GM23338 (cell line): ENCODE measurements around the gene PDP2. TPM values are rescaled to one million over a fixed set of nuclear protein-coding genes. Genes with fewer than 3 reads are reported as not detected.

Experiments used
- ATAC-seq: fragments of 200-7000 bp; cut with Tn5 transposase; 3 replicates; pipeline ENCODE4 v1.9.1; 2020
- DNase-seq: peaks from one replicate; pipeline ENCODE4 v3.0.0-alpha.2; 2015; ENCODE audit warnings: low spot score
- H2AFZ ChIP-seq: fragments of 200-600 bp; sonication (generic); 2 replicates; pipeline ENCODE4 v1.8.0; 2016; ENCODE audit warnings: antibody characterized with exemption, mild to moderate bottlenecking, moderate library complexity
- H3F3A ChIP-seq: fragments of 200-600 bp; sonication (generic); replicated peaks from 2 replicates; pipeline ENCODE4 v1.8.0; 2017; ENCODE audit warnings: antibody characterized with exemption, mixed run types, low read depth
- H3K27ac ChIP-seq: fragments of 200-600 bp; sonication (generic); 2 replicates; pipeline ENCODE4 v1.6.1; 2016; ENCODE audit warnings: low read depth
- H3K27me3 ChIP-seq: fragments of 200-600 bp; sonication (generic); 2 replicates; pipeline ENCODE4 v1.8.0; 2016; ENCODE audit warnings: mild to moderate bottlenecking, mixed run types, moderate library complexity; ENCODE audit not compliant: insufficient read depth
- H3K36me3 ChIP-seq: fragments of 200-600 bp; sonication (generic); 2 replicates; pipeline ENCODE4 v1.8.0; 2016; ENCODE audit warnings: mild to moderate bottlenecking; ENCODE audit not compliant: insufficient read depth
- H3K4me1 ChIP-seq: fragments of 200-600 bp; sonication (generic); 2 replicates; pipeline ENCODE4 v1.8.0; 2016; ENCODE audit warnings: mild to moderate bottlenecking, moderate library complexity; ENCODE audit not compliant: insufficient read depth
- H3K4me2 ChIP-seq: fragments of 200-600 bp; sonication (generic); 2 replicates; pipeline ENCODE4 v1.7.1; 2017; ENCODE audit warnings: mixed run types
- H3K4me3 ChIP-seq: fragments of 200-600 bp; sonication (generic); 2 replicates; pipeline ENCODE4 v1.6.1; 2016; ENCODE audit warnings: mixed run types
- H3K79me2 ChIP-seq: fragments of 200-600 bp; sonication (generic); replicated peaks from 2 replicates; pipeline ENCODE4 v1.8.0; 2017; ENCODE audit warnings: mild to moderate bottlenecking; ENCODE audit not compliant: insufficient read depth
- H3K9me2 ChIP-seq: fragments of 200-600 bp; sonication (generic); 2 replicates; pipeline ENCODE4 v1.8.0; 2017; ENCODE audit not compliant: insufficient read depth
- H4K20me1 ChIP-seq: fragments of 200-600 bp; sonication (generic); replicated peaks from 2 replicates; pipeline ENCODE4 v1.8.0; 2017; ENCODE audit warnings: mild to moderate bottlenecking; ENCODE audit not compliant: insufficient read depth
- H3K27ac Mint-ChIP-seq: 2 replicates; pipeline ENCODE4 v1.8.0; 2020; ENCODE audit warnings: inconsistent platforms, mild to moderate bottlenecking, moderate library complexity, mixed read lengths
- H3K27me3 Mint-ChIP-seq: 3 replicates; pipeline ENCODE4 v1.8.0; 2022; ENCODE audit warnings: low read depth, mild to moderate bottlenecking, moderate library complexity, mixed read lengths, inconsistent platforms; ENCODE audit not compliant: insufficient read depth, poor library complexity
- H3K36me3 Mint-ChIP-seq: 3 replicates; pipeline ENCODE4 v1.8.0; 2021; ENCODE audit warnings: low read depth, mild to moderate bottlenecking, inconsistent platforms, moderate library complexity, mixed read lengths
- H3K4me1 Mint-ChIP-seq: 3 replicates; pipeline ENCODE4 v1.8.0; 2020; ENCODE audit warnings: mild to moderate bottlenecking, inconsistent platforms, mixed read lengths
- H3K4me3 Mint-ChIP-seq: 3 replicates; pipeline ENCODE4 v1.8.0; 2021; ENCODE audit warnings: moderate library complexity, mild to moderate bottlenecking, inconsistent platforms, mixed read lengths
- H3K9me3 Mint-ChIP-seq: 3 replicates; pipeline ENCODE4 v1.8.0; 2020; ENCODE audit warnings: moderate library complexity, mild to moderate bottlenecking, inconsistent platforms, mixed read lengths
- CREB1 ChIP-seq: fragments of 250-450 bp; sonication (Bioruptor Pico); IDR thresholded peaks from 2 replicates; pipeline ENCODE4 v1.5.0; 2020; ENCODE audit warnings: low read depth, mild to moderate bottlenecking, moderate library complexity
- CTCF ChIP-seq, 2 experiments: fragments of 200-600 bp in 1 of 2; sonication (generic) in 1 of 2; conservative IDR thresholded peaks; 2 replicates each; pipeline versions ENCODE4 v1.5.1 to v1.6.1; 2016 to 2017; ENCODE audit warnings: antibody characterized with exemption in 2 of 2, low read depth in 2 of 2, mild to moderate bottlenecking in 2 of 2, moderate library complexity in 1 of 2
- ETS1 ChIP-seq: IDR thresholded peaks from 2 replicates; pipeline ENCODE4 v1.6.1; 2016; ENCODE audit warnings: antibody characterized with exemption
- EZH2 ChIP-seq: fragments of 200-600 bp; sonication (generic); IDR thresholded peaks from one replicate; pipeline ENCODE4 v1.8.0; 2017; ENCODE audit warnings: antibody characterized with exemption, mild to moderate bottlenecking, low read depth; ENCODE audit not compliant: unreplicated experiment
- EZH2phosphoT487 ChIP-seq: fragments of 200-600 bp; sonication (generic); IDR thresholded peaks from one replicate; pipeline ENCODE4 v1.8.1; 2018; ENCODE audit warnings: antibody characterized with exemption; ENCODE audit not compliant: unreplicated experiment
- JUNB ChIP-seq: IDR thresholded peaks from one replicate; pipeline ENCODE4 v1.6.1; 2016; ENCODE audit warnings: antibody characterized with exemption; ENCODE audit not compliant: unreplicated experiment
- NANOG ChIP-seq: IDR thresholded peaks from 2 replicates; pipeline ENCODE4 v1.6.1; 2016; ENCODE audit warnings: antibody characterized with exemption, borderline replicate concordance
- POLR2AphosphoS5 ChIP-seq: IDR thresholded peaks from 2 replicates; pipeline ENCODE4 v1.6.1; 2016; ENCODE audit warnings: antibody characterized with exemption, low read depth
- REST ChIP-seq: IDR thresholded peaks from one replicate; pipeline ENCODE4 v1.6.1; 2018; ENCODE audit warnings: antibody characterized with exemption; ENCODE audit not compliant: unreplicated experiment
- STAT1 ChIP-seq: IDR thresholded peaks from one replicate; pipeline ENCODE4 v1.6.1; 2016; ENCODE audit warnings: antibody characterized with exemption; ENCODE audit not compliant: unreplicated experiment
- ZNF114 ChIP-seq: fragments of 250-450 bp; sonication (Bioruptor Pico); IDR thresholded peaks from 2 replicates; pipeline ENCODE4 v1.5.0; 2020; ENCODE audit warnings: mild to moderate bottlenecking, moderate library complexity
- ZNF331 ChIP-seq: fragments of 250-450 bp; sonication (Bioruptor Pico); IDR thresholded peaks from 2 replicates; pipeline ENCODE4 v1.5.0; 2020; ENCODE audit warnings: low read depth, mild to moderate bottlenecking, moderate library complexity
- ZNF462 ChIP-seq: fragments of 250-450 bp; sonication (Bioruptor Pico); IDR thresholded peaks from 2 replicates; pipeline ENCODE4 v1.5.0; 2020; ENCODE audit warnings: mild to moderate bottlenecking, moderate library complexity
- polyA plus RNA-seq: library from polyadenylated mRNA; unstranded; fragments of >200 nt; fragmentation: Nextera tagmentation; extraction: Ambion mirVana; gene quantifications from 2 replicates; pipeline ENCODE4 v1.2.1, GENCODE V29; 2016
- total RNA-seq: library from RNA; depleted of rRNA; stranded (reverse); fragments of >200 nt; shearing (Covaris generic); gene quantifications from 2 replicates; pipeline ENCODE4 v1.2.3, GENCODE V29; 2014

PDP2 gene
- total and polyA plus RNA-seq, 2 experiments from 2014 or later: 9.0 to 23.2 TPM

GRCh38 chr16:66936462-66936861 is 56.1 kb downstream of the PDP2 start:
- Histone ChIP-seq H3K4me3 (no peak overlapping the region), H3K9me2 (no peaks in the 10 kb centered on the region), H3K27me3 (peaks cover 27% of the 10 kb centered on the region), H2AFZ (no peak overlapping the region), H3K4me1 (peaks cover 8% of the 10 kb centered on the region), H3F3A (0 out of 2 replicates have a peak, but pooled peaks cover 6% of the 10 kb centered on the region), H3K79me2 (peaks cover 3% of the 10 kb centered on the region; the same call in 1 of the 2 replicates), H3K4me2 (no peak overlapping the region), H4K20me1 (peaks cover 10% of the 10 kb centered on the region), H3K36me3 (no peaks in the 10 kb centered on the region), H3K27ac (no peak overlapping the region)
- Mint-ChIP-seq H3K4me3 (peak overlapping the region; percentile 28; the same call in 1 of the 3 replicates), H3K9me3 (no peaks in the 10 kb centered on the region), H3K27ac (no peak overlapping the region), H3K4me1 (peaks cover 12% of the 10 kb centered on the region), H3K27me3 (peaks cover 34% of the 10 kb centered on the region), H3K36me3 (peaks cover 9% of the 10 kb centered on the region; the same call in 1 of the 3 replicates)
- DNase-seq: no peak
- ATAC-seq: no peak
- TF ChIP-seq STAT1: no peak
- no peak for TF ChIP-seq REST
- TF ChIP-seq CREB1: no peak
- no peak for TF ChIP-seq ZNF114
- no peak for TF ChIP-seq JUNB
- no peak for TF ChIP-seq NANOG
- no peak for TF ChIP-seq EZH2phosphoT487
- TF ChIP-seq ETS1: no peak
- no peak for TF ChIP-seq ZNF462 (CRISPR knock-in tag)
- TF ChIP-seq POLR2AphosphoS5: no peak
- TF ChIP-seq EZH2: no peak
- TF ChIP-seq CTCF (conservative IDR thresholded peaks at IDR 0.05; ENCODE audit: low read depth in 2 of 2): no peak
- no peak for TF ChIP-seq ZNF331
